GF-D8 (cell line): ENCODE results near the gene COX10.
A peak's percentile ranks its signal among the peaks of the same experiment; 100 is the strongest.

ENCODE experiments used
- DNase-seq: peaks from one replicate; lab custom pipeline; 2025; lab: John Stamatoyannopoulos, UW

Gene COX10

DNA sequence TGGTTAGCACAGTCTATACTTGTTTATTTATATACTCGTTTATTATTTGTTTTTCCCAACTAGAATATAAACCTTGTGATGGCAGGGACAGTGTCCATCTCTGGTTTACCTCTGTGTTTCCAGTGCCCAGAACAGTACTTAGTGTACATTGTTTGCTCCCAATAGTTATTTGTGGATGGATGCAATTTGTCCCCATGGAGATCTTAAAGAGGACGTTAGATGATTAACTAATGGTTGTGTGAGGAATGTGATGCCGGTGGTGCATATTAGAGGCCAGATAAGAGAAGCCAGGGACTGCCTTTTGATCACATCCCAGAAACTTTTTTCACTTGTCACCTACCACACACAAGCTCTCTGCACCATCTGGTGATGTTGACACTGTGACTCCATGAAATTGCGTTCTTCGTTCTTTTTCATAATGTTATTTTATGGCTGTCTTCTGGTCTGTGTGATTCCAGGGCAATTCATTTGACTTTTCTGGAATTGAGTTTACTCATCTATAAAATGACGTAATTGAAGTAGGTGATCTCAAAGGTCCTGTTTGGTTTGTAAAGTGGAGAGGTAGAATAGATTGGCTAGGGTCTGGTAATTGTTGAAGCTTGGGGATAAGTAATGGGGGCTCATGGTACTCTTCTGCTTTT is 1.2 kb downstream of the COX10 start:
- no peak for DNase-seq

DNA sequence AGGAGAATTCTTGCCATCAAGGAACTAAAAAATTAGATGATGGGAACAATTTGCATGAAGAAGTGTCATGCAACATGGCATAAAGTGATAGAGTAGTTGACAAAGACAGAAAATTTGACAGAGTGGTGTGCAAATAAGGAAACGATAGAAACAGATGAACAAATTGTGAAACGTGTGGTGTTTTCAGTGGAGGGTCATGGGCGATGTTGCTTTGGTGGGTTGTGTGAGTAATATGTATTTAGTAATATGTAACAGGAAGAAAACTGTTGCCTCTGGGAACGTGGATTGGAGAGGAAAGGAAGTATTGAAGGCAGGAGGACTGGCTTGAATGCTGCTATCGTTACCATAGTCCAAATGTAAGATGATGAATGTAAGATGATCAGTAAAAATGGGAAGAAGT is 3.6 kb downstream of the COX10 start:
- no peak for DNase-seq

DNA sequence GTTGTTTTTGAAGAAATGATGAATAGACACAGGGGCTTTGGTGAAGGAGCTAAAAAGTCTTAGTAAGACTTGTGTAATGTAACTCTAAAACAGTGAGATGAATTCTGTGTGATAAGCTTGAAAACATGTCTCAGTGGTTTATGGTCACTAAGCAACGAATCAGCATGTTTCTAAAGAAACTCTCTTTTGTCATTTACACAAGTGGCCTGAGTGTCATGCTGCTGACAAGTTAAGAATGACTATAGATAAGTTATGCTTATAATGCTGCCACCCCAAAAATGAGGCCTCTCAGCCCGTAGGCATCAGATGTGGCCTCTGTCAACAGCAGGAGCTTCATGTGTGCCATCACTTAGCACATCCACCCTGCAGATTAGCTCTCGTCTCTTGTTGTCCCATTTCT is 8.7 kb downstream of the COX10 start:
- DNase-seq: no peak

DNA sequence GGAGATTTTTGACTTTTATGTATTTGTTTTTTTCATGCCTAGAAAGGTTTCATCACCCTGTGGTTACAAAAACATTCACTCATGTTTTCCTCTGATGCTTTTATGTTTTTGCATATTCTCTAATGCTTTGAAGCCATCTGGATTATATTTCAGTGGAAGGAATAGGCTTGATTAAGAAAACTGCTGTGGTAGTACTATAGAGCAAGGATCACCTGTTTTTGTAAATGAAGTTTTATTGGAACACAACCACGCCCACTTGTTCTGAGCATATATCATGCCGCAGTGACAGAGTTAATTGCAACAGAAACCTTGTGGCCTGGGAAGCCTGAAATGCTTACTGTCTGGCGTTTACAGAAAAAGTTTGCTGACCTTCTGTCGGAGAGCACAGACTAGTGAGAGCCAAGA is 11.5 kb downstream of the COX10 start:
- no peak for DNase-seq

DNA sequence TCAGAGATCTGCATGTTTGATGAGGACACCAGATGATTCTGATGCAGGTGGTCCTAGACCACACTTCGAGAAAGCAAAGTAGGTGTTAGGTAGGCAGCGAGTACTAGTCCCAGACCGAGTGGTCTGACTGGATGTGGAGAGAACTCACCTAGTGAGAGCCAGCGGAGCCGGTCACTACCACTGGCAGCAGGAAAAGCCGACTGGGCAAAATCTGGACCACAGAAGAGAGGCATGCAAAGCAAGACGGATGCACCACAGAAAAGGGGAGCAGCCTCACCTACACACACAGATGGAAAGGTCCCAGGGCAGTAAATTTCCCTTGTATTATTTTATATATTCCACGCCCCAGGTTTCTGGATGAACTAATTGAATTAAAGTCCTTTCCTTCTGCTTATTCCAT is 13.5 kb downstream of the COX10 start:
- no peak for DNase-seq

DNA sequence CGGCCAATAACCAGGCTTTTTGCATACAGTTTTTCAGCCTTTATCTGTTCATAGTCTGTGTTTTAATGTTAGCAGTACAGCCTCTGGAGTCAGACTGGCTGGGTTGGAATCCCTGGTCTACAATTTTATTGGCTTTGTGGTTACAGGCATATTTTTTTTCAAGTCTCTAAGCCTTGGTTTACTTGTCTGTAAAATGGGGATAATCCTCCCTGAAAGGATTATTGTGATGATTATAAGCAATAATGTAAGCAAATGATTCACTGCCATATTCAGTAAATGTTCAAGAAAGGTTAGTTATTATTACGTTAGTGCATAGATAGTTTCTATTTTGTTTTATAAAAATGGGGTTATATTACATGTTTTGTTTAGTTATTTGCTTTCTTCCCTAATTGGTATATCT is 15.7 kb downstream of the COX10 start:
- DNase-seq: no peak

DNA sequence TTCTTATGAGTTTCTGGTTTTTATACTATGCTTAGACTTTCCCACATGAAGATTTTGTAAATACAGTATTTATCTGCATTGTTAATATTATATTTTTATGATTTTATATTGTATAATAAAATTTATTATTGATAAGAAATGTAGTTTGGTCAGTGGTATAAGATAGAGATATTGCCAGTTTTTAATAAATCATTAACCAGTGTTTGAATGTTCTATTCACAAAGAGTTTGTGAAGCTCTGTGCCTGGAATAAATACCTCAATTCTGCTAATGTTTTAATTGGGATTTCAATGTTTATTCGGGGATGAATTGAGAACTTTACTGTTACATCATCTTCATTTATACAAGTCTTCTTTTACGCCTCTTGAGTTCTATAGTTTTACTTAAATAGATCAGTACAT is 16.9 kb downstream of the COX10 start:
- no peak for DNase-seq

DNA sequence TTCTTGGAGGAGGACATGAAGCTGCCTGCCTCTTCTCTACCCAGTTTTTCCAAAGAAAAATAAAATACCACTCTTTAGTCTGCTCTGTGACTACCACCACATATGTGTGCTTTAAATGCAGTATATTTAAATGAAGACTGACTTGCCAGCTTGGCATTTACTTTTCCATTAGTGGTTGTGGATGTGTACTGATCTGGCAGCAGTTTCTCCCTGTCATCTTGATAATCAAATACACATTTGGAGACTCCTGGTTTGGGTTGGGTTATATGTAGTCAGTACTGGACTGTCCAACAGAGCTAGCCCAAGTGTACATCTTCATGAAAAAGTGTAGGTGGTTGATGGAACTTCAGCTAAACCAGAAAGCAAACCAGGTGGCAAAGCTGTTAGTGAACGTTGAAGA is 19.9 kb downstream of the COX10 start:
- DNase-seq: no peak

DNA sequence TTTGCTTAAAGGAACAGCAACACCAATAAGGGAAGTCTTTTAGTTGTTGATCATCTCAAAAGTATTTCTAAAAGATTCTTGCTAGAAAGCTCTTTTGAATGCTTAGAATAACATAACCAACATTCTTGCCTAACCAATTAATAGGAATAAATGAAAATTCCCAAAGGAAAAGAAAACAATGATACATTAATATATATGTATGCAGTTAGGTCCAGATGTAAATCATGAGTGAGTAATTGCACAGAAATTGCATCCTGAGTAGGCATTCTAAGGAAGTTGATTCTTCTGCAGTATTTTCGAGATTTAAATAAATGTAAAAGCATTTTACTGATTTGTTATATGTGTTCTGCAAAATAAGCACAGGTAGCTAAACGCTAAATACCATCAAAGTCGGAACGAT is 22.1 kb downstream of the COX10 start:
- no peak for DNase-seq

DNA sequence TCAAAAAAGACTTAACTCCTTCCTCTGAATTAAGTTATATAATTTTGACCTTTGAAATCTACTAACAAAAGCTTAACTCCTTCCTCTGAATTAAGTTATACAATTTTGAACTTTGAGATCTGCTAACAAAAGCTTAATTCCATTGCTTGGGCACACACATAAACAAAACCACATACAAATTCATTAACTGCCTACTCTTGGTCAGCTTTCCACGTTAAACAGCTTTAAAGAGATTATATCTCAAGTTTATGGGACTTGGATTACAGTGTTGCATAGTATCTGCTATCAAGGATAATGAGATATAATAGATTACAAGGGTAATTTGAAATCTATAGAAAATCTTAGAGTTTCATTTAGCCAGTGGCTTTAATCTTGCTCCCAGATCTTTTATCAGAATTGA is 23.5 kb downstream of the COX10 start:
- DNase-seq: no peak

DNA sequence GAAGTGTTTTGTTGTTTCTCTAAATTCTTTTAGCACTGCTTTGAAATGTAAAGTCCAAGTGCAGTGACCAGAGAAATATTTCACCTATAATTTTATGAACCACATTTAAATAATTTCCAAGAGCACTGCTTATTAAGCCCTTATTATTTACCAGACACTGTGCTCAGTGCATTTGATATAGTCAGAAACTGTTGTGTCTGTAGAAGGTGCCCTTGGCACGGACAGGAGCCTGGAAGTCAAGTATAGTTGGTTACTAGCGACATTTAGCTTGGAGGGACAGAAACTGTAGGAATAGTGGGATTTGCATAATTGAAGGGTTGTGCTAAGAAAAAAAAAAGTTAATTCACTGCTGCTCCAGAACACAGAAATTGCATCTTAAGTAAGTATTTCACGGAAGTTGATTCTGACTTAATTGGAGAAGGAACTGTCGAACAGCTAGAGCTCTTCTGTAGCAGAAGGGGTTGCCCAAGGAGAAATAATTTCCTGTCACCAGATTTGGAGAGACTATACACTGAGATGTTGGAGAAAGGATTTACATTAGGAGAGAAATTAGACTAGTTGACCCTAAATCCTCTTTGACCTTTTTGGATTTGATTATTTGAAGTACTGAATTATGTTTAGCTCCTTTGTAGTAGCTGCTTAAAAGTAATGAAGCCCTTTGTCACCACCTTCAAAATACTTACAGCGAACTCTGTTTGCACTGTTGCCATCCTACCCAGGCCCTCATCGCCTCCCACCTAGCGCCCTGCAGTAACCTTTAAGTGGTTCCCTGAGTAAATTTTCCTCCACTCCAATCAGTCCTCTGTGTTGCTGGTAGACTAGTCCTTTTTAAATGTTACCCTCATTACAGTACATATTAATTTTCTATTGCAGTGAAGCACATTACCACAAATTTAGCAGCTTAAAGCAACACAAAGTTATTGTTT is 25.6 kb downstream of the COX10 start:
- DNase-seq: no peak

DNA sequence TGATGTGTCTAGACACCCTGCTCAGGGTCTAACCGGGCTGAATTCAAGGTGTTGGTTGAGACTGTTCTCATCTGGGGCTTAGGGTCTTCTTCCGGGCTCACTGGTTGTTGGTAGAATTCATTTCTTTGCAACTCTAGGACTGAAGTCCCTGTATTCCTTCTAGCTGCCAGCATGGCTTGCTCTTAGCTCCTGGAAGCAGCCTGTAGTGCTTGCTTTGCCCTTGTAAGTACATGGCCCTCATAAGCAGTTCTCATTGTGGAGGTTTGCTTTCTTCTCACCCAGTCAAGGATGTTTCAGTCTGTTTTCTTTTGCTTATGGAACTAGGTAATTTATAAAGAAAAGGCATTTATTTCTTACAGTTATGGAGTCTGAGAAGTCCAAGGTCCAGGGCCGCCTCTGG is 26.3 kb downstream of the COX10 start:
- DNase-seq: no peak

DNA sequence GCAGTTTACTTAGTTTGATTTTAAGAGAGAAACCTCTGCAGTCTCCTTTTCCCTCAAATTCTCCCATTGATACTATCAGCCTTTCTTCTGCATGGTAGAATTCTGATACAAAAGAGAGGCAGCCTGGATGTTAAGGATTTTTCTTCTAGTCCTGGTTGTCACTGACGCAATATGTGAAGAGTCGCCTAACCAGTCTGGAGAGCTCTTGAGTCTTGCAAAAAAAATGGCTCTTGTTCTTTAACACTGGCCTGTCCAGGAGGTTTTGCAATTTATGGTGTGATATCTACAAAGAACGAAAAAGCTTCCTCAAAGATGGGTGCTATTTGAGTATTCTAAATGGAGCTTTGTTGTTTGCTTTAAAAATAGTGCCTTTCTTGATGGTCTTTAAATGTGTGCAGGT is 28.9 kb downstream of the COX10 start:
- no peak for DNase-seq

DNA sequence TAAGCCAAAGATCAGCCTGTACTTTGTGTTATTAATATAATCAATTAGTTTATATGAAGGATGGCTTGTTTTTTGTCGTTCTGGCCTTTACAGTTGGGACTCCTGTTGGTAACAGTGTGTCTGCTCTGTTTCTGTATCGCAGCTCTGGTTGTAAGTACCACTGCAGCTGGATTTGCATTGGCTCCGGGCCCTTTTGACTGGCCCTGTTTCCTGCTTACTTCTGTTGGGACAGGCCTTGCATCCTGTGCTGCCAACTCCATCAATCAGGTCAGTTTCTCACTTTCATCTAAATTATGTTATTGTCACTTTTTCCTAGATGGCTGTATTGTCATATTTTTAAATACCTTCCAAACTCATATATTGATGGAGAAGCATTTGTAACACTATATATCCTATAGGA is 32.7 kb downstream of the COX10 start:
- no peak for DNase-seq

DNA sequence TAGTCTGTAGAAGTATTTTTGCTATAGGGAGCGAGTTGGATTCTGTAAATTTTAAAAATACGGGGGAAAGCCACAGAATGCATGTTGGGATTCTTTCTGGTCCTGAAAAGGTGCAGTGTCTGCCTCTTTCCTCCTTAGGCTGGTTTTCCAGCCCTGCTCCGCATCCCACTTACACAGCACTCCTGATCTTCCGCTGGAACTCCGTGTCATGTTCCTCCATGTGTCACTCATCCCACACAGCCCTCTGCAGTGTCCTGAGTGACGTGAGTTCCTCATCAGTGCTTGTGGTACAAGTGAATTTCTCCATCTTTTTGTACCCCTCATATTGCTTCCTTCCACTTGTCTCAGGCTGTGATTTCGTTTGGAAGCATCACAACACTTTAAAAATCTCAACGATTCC is 34.5 kb downstream of the COX10 start:
- DNase-seq: no peak

DNA sequence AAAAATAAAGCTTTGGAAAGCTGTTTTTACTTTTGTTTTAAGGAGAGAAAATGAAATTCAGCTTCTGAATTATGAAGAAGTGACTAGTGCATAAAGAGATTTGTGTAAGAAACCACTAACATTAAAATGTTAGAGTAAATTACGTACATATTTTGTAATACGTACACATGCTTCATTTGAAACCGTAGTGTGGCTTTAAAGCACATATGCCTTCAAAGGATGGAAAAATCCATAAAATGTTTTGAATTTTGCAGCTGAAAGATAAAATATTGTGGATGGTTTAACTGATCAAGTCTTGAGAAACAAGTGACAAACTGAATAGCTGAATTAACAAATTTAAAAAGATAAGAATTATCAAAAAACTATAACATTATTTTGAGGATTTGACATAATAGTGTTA is 35.4 kb downstream of the COX10 start:
- DNase-seq: no peak

DNA sequence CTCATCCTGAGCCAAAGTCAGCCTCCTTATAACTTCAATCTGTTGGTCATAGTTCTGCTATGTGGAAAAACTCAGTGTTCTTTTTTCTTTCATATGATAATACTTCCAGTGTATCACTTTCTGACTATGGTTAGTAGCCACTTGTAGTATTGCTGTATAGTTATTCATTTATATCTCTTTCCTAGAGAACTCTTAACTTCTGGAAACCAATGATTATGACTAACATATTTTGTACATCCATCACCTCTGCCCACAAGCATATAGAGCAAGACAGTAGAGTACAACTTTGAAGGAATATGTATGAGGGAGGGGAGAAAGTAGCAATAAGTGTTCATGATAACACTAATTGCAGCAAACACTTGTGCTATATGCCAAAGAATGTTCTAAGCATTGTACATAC is 38.6 kb downstream of the COX10 start:
- no peak for DNase-seq

DNA sequence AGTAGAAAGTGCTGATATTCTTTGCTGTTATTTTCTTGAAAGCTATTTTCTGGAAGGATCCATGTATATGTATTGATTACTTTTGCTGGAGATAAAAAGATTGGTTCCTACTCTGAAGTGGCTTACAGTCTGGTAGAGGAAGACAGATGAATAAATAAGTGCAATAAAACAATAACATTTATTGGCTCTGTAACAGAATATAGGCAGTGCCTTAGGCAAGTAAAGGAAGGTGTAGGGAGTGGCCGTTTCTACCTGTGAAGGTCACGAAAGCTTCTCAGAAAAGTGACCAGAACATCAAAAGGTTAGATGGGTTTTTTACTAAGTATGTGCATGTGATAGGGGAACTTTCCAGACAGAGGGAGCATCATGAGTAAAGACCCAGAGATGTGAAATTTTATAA is 43.1 kb downstream of the COX10 start:
- no peak for DNase-seq

DNA sequence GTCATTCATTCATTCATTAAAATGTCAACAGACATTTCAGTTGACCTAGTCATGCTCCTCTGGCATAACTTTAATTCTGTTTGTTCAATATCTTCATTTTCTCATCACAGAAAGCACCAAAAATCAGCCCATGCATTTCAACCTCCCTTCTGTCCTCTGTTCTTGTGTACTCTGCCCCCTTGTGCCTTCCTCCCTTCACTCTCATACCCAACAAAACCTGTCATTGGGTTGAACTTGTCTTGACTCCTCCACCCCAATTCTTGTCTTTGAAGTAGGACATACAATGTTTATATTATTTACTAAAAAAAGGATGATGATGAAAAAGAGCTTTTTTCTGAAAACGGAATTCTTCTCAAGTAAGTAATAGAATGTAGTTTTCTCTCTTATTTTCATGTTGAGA is 43.8 kb downstream of the COX10 start:
- no peak for DNase-seq

DNA sequence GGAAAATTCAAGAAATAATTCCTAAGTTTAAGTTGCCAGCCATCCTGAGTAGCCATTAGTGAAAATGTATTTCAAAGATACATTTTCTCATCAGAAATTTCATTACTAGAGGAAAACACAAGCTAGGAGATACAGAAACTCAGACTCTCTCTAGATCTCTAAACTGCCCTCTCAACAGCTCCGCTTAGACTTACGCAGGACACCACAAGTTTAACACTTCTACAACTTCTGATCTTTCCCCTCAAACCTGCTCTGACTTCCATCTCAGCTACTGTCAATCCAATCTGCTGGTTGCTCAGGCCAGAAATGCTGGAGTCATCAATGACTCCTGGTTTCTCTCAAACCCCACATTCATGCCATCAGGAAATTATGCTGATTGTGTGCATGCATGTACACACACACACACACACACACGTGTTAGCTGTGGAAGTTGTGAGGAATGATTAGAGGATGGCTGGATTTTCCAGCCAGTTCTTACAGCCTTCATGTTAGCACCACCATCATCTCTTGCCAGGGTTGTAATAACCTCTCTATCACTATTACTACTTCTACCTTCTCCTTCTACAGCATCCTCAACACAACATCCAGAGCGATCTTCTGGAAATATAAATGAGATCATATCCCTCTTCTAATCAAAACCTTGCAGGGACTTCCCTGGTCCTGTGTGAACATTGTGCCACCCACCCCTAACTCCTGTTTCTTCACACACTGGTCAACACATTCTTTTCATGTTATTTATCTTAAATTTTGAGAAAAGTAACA is 47.1 kb downstream of the COX10 start:
- DNase-seq: no peak

DNA sequence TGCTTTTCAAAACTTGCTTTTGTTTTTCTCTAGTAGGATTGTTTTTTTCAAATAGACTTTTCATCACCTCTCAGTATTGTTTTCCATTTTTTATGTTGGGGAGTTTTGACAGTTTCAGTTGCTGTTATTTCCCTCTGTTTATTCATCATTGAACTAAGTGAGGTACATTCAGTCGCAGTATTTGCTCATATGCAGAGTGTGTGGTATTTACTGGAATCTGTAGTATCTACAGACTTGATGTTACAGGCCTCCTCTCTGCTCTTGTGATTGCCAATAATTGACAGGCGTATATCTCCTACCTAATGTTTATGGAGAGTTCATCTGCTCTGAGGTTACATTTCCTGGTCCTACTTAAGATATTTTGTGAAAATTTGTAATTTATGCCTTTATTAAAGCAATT is 49.6 kb downstream of the COX10 start:
- no peak for DNase-seq

DNA sequence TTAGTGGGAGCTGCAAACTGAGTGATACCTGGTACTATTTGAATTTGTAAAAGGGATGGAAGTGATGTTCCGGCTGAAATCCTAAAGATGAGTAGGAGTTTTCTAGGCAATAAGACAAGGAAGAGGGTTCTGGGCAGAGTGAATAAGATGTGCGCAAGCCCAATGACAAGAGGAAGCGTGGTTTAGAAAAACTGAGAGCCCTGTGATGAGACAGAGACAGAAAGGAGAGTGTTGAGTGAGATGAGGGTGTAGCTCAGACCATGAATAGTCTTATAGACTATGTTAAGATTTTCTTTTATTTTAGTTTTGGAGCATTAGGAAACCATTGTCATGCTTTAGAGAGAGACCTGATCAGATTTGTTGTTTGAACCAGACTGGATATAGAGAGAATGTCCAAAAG is 50.2 kb downstream of the COX10 start:
- no peak for DNase-seq

DNA sequence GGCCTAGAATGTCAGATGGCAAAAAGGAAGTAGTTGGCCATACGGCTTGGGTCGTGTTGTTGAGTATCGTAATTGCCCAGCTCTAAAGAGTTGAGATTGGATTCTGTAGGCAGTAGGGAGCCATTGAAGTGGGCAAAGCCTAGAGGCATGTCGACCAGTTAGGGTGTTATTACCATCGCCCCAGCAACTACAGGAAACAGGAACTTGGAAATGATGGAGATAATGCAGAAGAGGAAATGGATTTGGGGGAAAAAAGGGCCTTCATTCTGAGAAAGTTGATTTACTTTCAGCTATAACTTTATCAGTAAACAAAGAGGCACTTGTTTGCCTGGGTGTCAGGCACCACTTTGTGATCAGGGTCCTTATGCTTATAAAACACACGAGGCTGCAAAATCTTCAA is 52.6 kb downstream of the COX10 start:
- peak; percentile 11 for DNase-seq
